ENCODE measurements around the gene UBE2V1. TPM values are rescaled to one million over a fixed set of nuclear protein-coding genes. Genes with fewer than 3 reads are reported as not detected.

UBE2V1 gene
- total RNA-seq, 4 donors from 2014 or later: 80.5 to 162 (median 99.0) TPM

GRCh38 chr20:50048420-50049166 is 64.4 kb downstream of the UBE2V1 start:
- Histone ChIP-seq H3K27me3 (no peaks in the 10 kb centered on the region), H3K9me3 (no peaks in the 10 kb centered on the region), H3K4me3 (no peak overlapping the region), H3K4me1 (peaks cover 39% of the 10 kb centered on the region), H3K27ac (peak overlapping the region; percentile 71), H3K36me3 (no peaks in the 10 kb centered on the region)
- TF ChIP-seq POLR2AphosphoS5 (IDR thresholded peaks at IDR 0.05) (no peak), POLR2A (IDR thresholded peaks at IDR 0.05) (no peak), EP300 (IDR thresholded peaks at IDR 0.05) (no peak)
- TF ChIP-seq, protein P1, sequence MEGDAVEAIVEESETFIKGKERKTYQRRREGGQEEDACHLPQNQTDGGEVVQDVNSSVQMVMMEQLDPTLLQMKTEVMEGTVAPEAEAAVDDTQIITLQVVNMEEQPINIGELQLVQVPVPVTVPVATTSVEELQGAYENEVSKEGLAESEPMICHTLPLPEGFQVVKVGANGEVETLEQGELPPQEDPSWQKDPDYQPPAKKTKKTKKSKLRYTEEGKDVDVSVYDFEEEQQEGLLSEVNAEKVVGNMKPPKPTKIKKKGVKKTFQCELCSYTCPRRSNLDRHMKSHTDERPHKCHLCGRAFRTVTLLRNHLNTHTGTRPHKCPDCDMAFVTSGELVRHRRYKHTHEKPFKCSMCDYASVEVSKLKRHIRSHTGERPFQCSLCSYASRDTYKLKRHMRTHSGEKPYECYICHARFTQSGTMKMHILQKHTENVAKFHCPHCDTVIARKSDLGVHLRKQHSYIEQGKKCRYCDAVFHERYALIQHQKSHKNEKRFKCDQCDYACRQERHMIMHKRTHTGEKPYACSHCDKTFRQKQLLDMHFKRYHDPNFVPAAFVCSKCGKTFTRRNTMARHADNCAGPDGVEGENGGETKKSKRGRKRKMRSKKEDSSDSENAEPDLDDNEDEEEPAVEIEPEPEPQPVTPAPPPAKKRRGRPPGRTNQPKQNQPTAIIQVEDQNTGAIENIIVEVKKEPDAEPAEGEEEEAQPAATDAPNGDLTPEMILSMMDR (IDR thresholded peaks at IDR 0.05): no peak
- WGBS: 54% methylated on average over 16 of the region's 16 CpGs
- DNase-seq (ENCODE audit: low spot score in 2 of 2): no peak

DNA sequence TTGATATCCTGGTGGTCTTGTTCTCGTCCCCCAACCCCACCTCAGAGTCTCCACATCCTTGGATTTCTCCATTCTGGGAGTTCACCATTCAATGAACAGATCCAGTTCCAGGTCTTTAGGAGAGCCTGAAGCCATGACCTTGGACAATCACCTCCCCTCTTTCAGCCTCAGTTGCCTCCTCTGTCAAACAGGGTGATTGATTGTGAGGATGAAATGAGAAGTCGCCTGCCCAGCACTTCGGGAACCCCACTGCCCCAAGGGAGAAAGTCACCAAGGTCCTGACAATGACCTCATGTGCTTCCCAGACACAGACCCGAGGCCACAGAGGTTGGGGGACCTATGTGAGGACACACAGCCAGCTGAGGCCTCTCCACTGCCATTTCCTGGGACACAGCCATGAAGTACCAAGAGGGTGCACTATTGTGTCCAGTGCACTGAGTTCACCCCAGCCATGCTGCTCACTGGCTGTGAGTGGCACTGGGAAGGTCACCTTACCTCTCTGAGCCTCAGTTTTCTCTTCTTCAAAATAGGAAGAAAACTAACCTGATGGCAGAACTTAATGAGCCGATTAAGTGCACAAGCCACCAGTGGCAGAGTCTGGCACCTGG is 68.5 kb downstream of the UBE2V1 start:
- no peak for TF ChIP-seq POLR2A (IDR thresholded peaks at IDR 0.05)
- TF ChIP-seq, protein P1 (IDR thresholded peaks at IDR 0.05): no peak
- no peak for TF ChIP-seq EP300 (IDR thresholded peaks at IDR 0.05)
- TF ChIP-seq POLR2AphosphoS5 (IDR thresholded peaks at IDR 0.05): no peak
- peaks cover 27% of the 10 kb centered on the region for H3K4me1 ChIP-seq
- no peaks in the 10 kb centered on the region for H3K9me3 ChIP-seq
- no peaks in the 10 kb centered on the region for H3K27me3 ChIP-seq
- DNase-seq (ENCODE audit: low spot score in 2 of 2): no peak
- 87% methylated on average over 5 of the region's 5 CpGs for WGBS
- H3K36me3 ChIP-seq: no peaks in the 10 kb centered on the region
- no peak overlapping the region for H3K4me3 ChIP-seq
- H3K27ac ChIP-seq: no peak overlapping the region

- no peak for TF ChIP-seq POLR2AphosphoS5 (IDR thresholded peaks at IDR 0.05)
- no peak for TF ChIP-seq EP300 (IDR thresholded peaks at IDR 0.05)
- TF ChIP-seq POLR2A (IDR thresholded peaks at IDR 0.05): no peak
- TF ChIP-seq, protein P1 (IDR thresholded peaks at IDR 0.05): no peak
- Histone ChIP-seq H3K4me3 (no peak overlapping the region), H3K9me3 (no peaks in the 10 kb centered on the region), H3K27ac (no peak overlapping the region), H3K36me3 (no peaks in the 10 kb centered on the region), H3K4me1 (peaks cover 24% of the 10 kb centered on the region), H3K27me3 (no peaks in the 10 kb centered on the region)
- no peak for DNase-seq (ENCODE audit: low spot score in 2 of 2)
- WGBS: 95% methylated on average over 13 of the region's 22 CpGs
These were observed 69.2 kb downstream of the UBE2V1 start for GRCh38 chr20:50043573-50044352.

- Histone ChIP-seq H3K4me1 (peaks cover 13% of the 10 kb centered on the region), H3K27ac (no peak overlapping the region), H3K36me3 (no peaks in the 10 kb centered on the region), H3K27me3 (no peaks in the 10 kb centered on the region), H3K4me3 (no peak overlapping the region), H3K9me3 (no peaks in the 10 kb centered on the region)
- WGBS: 90% methylated on average over 10 of the region's 10 CpGs
- no peak for DNase-seq (ENCODE audit: low spot score in 2 of 2)
- TF ChIP-seq, protein P1 (IDR thresholded peaks at IDR 0.05): no peak
- TF ChIP-seq POLR2AphosphoS5 (IDR thresholded peaks at IDR 0.05) (no peak), EP300 (IDR thresholded peaks at IDR 0.05) (no peak), POLR2A (IDR thresholded peaks at IDR 0.05) (no peak)
These were observed 70.3 kb downstream of the UBE2V1 start for GRCh38 chr20:50042370-50043313.

Measured in suprapubic skin (tissue), 4 donors.